ENCODE results near the gene IL36G.

- peak; percentile 91 for TF ChIP-seq CTCF (IDR thresholded peaks at IDR 0.05; ENCODE audit: borderline replicate concordance, extremely low read depth, low read length, poor library complexity, severe bottlenecking)
- TF ChIP-seq EZH2 (IDR thresholded peaks at IDR 0.05; ENCODE audit: borderline replicate concordance, low read depth, low read length, severe bottlenecking), result no peak
These were observed 35.8 kb upstream of the IL36G start for GRCh38 chr2:112941753-112942653.

Data from DND-41 (cell line).